Measurements from ENCODE around the gene ETFRF1. TPM values are rescaled to one million over a fixed set of nuclear protein-coding genes. Genes with fewer than 3 reads are reported as not detected.

The ETFRF1 gene
- total RNA-seq, 2 experiments from 2014 or later = 32.9 to 39.8 TPM

DNA sequence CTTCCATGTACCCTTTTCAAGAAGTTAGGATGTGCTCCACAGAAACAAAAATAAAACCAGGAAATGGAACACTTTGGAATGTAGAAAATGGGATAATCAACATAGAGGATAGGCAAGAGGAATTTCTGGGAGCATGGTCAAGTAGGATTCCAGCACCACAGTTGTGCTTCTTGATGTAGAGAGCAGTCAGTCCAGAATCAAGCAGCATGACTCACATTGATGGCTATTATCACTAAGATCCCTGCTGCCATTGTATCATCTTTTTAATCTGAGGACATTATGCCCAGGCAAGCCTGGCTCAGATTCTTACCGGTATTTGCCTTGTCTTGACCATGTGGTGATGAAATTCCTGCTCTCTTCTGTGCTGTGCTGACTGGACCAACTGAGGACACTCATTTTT, 5.7 kb downstream of the ETFRF1 start:
- intact Hi-C loops (cut with DNase I, micrococcal nuclease) = loop anchor here (5.0 to 10.0 kb wide), 2 partner anchors 914 to 1817 kb away; no protein-coding TSS in a partner anchor
- POLR2A ChIA-PET = interaction anchor here (0.7 kb wide), 1 partner anchor 928 kb away, joined by 5 read pairs; no protein-coding TSS in a partner anchor
- no peaks in the 10 kb centered on the region for H3K27me3 Mint-ChIP-seq
- H3K27ac Mint-ChIP-seq = no peak overlapping the region
- H3K4me3 ChIP-seq (ENCODE audit: low read length) = no peak overlapping the region
- peaks cover 12% of the 10 kb centered on the region for H3K36me3 ChIP-seq (ENCODE audit: insufficient read depth, low read length)
- no peaks in the 10 kb centered on the region for H3K9me3 Mint-ChIP-seq
- peaks cover 35% of the 10 kb centered on the region for H3K36me3 Mint-ChIP-seq (ENCODE audit: low read depth)
- ATAC-seq (ENCODE audit: poor library complexity) = no peak
- peaks cover 63% of the 10 kb centered on the region for H3K4me1 Mint-ChIP-seq (ENCODE audit: low read depth)
- no peaks in the 10 kb centered on the region for H3K9me3 ChIP-seq (ENCODE audit: control insufficient read depth in 1 of 2, insufficient read depth in 1 of 2, low read length in 2 of 2)
- no peak overlapping the region for H3K27ac ChIP-seq (ENCODE audit: low read depth in 1 of 2, low read length in 2 of 2)
- no peak overlapping the region for H3K4me3 Mint-ChIP-seq
- peaks cover 3% of the 10 kb centered on the region for H3K4me1 ChIP-seq (ENCODE audit: insufficient read depth, low read length)
- TF ChIP-seq, protein P1, sequence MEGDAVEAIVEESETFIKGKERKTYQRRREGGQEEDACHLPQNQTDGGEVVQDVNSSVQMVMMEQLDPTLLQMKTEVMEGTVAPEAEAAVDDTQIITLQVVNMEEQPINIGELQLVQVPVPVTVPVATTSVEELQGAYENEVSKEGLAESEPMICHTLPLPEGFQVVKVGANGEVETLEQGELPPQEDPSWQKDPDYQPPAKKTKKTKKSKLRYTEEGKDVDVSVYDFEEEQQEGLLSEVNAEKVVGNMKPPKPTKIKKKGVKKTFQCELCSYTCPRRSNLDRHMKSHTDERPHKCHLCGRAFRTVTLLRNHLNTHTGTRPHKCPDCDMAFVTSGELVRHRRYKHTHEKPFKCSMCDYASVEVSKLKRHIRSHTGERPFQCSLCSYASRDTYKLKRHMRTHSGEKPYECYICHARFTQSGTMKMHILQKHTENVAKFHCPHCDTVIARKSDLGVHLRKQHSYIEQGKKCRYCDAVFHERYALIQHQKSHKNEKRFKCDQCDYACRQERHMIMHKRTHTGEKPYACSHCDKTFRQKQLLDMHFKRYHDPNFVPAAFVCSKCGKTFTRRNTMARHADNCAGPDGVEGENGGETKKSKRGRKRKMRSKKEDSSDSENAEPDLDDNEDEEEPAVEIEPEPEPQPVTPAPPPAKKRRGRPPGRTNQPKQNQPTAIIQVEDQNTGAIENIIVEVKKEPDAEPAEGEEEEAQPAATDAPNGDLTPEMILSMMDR (IDR thresholded peaks at IDR 0.05) = no peak
- CTCF ChIA-PET = no interaction called here
- no peak for DNase-seq
- H3K27me3 ChIP-seq (ENCODE audit: control insufficient read depth in 1 of 2, insufficient read depth in 2 of 2, low read length in 2 of 2) = no peaks in the 10 kb centered on the region

DNA sequence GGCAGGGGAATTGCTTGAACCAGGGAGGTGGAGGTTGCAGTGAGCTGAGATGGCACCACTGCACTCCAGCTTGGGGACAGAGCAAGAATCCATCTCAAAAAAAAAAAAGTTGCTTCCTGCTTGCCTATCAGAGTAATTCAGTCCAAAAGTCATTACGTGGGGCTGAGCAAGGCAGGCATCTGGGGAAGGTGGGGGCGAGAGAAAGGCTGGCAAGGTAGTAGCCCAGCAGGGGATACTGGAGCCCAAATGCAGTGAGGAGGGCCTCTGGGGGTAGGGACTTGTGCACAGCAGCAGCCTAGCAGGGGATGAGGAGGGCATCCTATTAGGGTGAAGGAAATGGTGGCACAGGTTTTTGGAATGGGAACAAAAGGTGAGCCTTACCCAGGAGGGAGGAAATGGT, 7.1 kb downstream of the ETFRF1 start:
- no peaks in the 10 kb centered on the region for H3K9me3 Mint-ChIP-seq
- DNase-seq = no peak
- ATAC-seq (ENCODE audit: poor library complexity) = no peak
- TF ChIP-seq, protein P1 (IDR thresholded peaks at IDR 0.05) = no peak
- H3K4me1 Mint-ChIP-seq (ENCODE audit: low read depth) = peaks cover 52% of the 10 kb centered on the region
- intact Hi-C loops (cut with DNase I, micrococcal nuclease) = loop anchor here (5.0 to 10.0 kb wide), 2 partner anchors 913 to 1815 kb away; no protein-coding TSS in a partner anchor
- CTCF ChIA-PET = interaction anchor here (1.1 to 1.3 kb wide), 2 partner anchors 21 to 39 kb away, joined by 3 read pairs; no protein-coding TSS in a partner anchor
- no peaks in the 10 kb centered on the region for H3K27me3 ChIP-seq (ENCODE audit: control insufficient read depth in 1 of 2, insufficient read depth in 2 of 2, low read length in 2 of 2)
- peaks cover 17% of the 10 kb centered on the region for H3K36me3 ChIP-seq (ENCODE audit: insufficient read depth, low read length)
- POLR2A ChIA-PET = no interaction called here
- H3K4me3 ChIP-seq (ENCODE audit: low read length) = no peak overlapping the region
- peaks cover 47% of the 10 kb centered on the region for H3K36me3 Mint-ChIP-seq (ENCODE audit: low read depth)
- H3K27me3 Mint-ChIP-seq = no peaks in the 10 kb centered on the region
- no peaks in the 10 kb centered on the region for H3K9me3 ChIP-seq (ENCODE audit: control insufficient read depth in 1 of 2, insufficient read depth in 1 of 2, low read length in 2 of 2)
- peak overlapping the region; percentile 5 for H3K27ac Mint-ChIP-seq
- no peaks in the 10 kb centered on the region for H3K4me1 ChIP-seq (ENCODE audit: insufficient read depth, low read length)
- H3K27ac ChIP-seq (ENCODE audit: low read depth in 1 of 2, low read length in 2 of 2) = no peak overlapping the region
- no peak overlapping the region for H3K4me3 Mint-ChIP-seq

DNA sequence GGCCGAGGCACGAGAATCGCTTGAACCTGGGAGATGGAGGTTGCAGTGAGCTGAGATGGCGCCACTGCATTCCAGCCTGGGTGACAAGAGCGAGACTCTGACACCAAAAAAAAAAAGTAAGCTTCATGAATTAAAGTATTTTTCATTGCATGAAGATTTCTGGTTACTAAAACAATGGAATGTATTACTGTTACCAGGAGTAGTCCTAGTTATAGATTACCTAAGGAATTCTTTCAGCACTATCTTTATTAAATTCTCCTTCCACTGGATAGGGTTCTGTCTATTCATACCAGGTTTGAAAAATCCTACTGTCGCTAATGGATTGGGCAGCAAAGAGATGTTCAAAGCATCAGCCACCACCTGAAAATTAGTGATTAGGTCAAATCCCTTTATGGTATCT, 12.4 kb downstream of the ETFRF1 start:
- DNase-seq = no peak
- ChIA-PET POLR2A (no interaction called here), CTCF (interaction anchor here (0.6 kb wide), 1 partner anchor 10 kb away, joined by 3 read pairs; no protein-coding TSS in a partner anchor)
- no peaks in the 10 kb centered on the region for H3K27me3 Mint-ChIP-seq
- H3K27me3 ChIP-seq (ENCODE audit: control insufficient read depth in 1 of 2, insufficient read depth in 2 of 2, low read length in 2 of 2) = no peaks in the 10 kb centered on the region
- no peak overlapping the region for H3K4me3 ChIP-seq (ENCODE audit: low read length)
- no peak overlapping the region for H3K4me3 Mint-ChIP-seq
- TF ChIP-seq, protein P1 (IDR thresholded peaks at IDR 0.05) = no peak
- H3K4me1 Mint-ChIP-seq (ENCODE audit: low read depth) = peaks cover 23% of the 10 kb centered on the region
- no peak overlapping the region for H3K27ac Mint-ChIP-seq
- peaks cover 37% of the 10 kb centered on the region for H3K36me3 ChIP-seq (ENCODE audit: insufficient read depth, low read length)
- H3K36me3 Mint-ChIP-seq (ENCODE audit: low read depth) = peaks cover 67% of the 10 kb centered on the region
- no peaks in the 10 kb centered on the region for H3K9me3 ChIP-seq (ENCODE audit: control insufficient read depth in 1 of 2, insufficient read depth in 1 of 2, low read length in 2 of 2)
- H3K4me1 ChIP-seq (ENCODE audit: insufficient read depth, low read length) = no peaks in the 10 kb centered on the region
- H3K9me3 Mint-ChIP-seq = no peaks in the 10 kb centered on the region
- intact Hi-C loops (cut with DNase I, micrococcal nuclease) = loop anchor here in 1 of 2 experiments (10.0 kb wide), 1 partner anchor 907 kb away; no protein-coding TSS in a partner anchor
- no peak for ATAC-seq (ENCODE audit: poor library complexity)
- no peak overlapping the region for H3K27ac ChIP-seq (ENCODE audit: low read depth in 1 of 2, low read length in 2 of 2)

Data from CD4-positive, alpha-beta T cell (primary cell).